KMS-11 (cell line): ENCODE data around the gene GTPBP4.
A peak's percentile ranks its signal among the peaks of the same experiment; 100 is the strongest.

Experiments
- H2AFZ ChIP-seq: fragments of 200-600 bp; sonication (generic); 2 replicates; pipeline ENCODE4 v1.6.1; 2016; ENCODE audit warnings: antibody characterized with exemption, mixed run types, low read depth
- H3K27ac ChIP-seq: fragments of 200-600 bp; sonication (generic); 2 replicates; pipeline ENCODE4 v1.6.1; 2016; ENCODE audit warnings: mild to moderate bottlenecking, mixed run types
- H3K27me3 ChIP-seq: fragments of 200-600 bp; sonication (generic); 2 replicates; pipeline ENCODE4 v1.6.1; 2017; ENCODE audit warnings: mild to moderate bottlenecking, low read depth, mixed run types, moderate library complexity; ENCODE audit not compliant: insufficient read depth
- H3K36me3 ChIP-seq: fragments of 200-600 bp; sonication (generic); 2 replicates; pipeline ENCODE4 v1.6.1; 2017; ENCODE audit warnings: mild to moderate bottlenecking, mixed run types; ENCODE audit not compliant: insufficient read depth
- H3K4me1 ChIP-seq: fragments of 200-600 bp; sonication (generic); 2 replicates; pipeline ENCODE4 v1.6.1; 2016; ENCODE audit warnings: mild to moderate bottlenecking, low read depth, mixed run types; ENCODE audit not compliant: poor library complexity, severe bottlenecking
- H3K4me2 ChIP-seq: fragments of 200-600 bp; sonication (generic); 2 replicates; pipeline ENCODE4 v1.7.0; 2016; ENCODE audit warnings: mild to moderate bottlenecking, mixed run types
- H3K4me3 ChIP-seq: fragments of 200-600 bp; sonication (generic); IDR thresholded peaks from 2 replicates; pipeline ENCODE4 v1.6.1; 2017; ENCODE audit warnings: low read depth, low read length, mixed read lengths; ENCODE audit not compliant: insufficient read depth
- H3K79me2 ChIP-seq: fragments of 200-600 bp; sonication (generic); 2 replicates; pipeline ENCODE4 v1.6.1; 2016; ENCODE audit warnings: low read depth, mixed run types; ENCODE audit not compliant: insufficient read depth
- H3K9ac ChIP-seq: fragments of 200-600 bp; sonication (generic); 2 replicates; pipeline ENCODE4 v1.6.1; 2016; ENCODE audit warnings: mild to moderate bottlenecking, mixed run types
- H4K20me1 ChIP-seq: fragments of 200-600 bp; sonication (generic); 2 replicates; pipeline ENCODE4 v1.6.1; 2016; ENCODE audit warnings: mild to moderate bottlenecking, mixed run types; ENCODE audit not compliant: insufficient read depth
- CTCF ChIP-seq: fragments of 200-600 bp; sonication (generic); conservative IDR thresholded peaks from 2 replicates; pipeline ENCODE4 v1.6.1; 2017; ENCODE audit warnings: low read depth, mild to moderate bottlenecking, antibody characterized with exemption, low read length, moderate library complexity, mixed read lengths

The GTPBP4 gene

GRCh38 chr10:987870-988666, at the start of gene GTPBP4:
Gene GTPBP4 (plus strand): TSS chr10:988434. CDS start chr10:988480, 46 bp downstream.
- Histone ChIP-seq H3K36me3 (peaks cover 18% of the 10 kb centered on the region; the same call in 1 of the 2 replicates), H2AFZ (peak within 1 kb of the TSS; percentile 68), H4K20me1 (peaks cover 6% of the 10 kb centered on the region; the same call in 1 of the 2 replicates), H3K9ac (peak within 1 kb of the TSS; percentile 92), H3K27ac (peak within 1 kb of the TSS; percentile 68), H3K4me3 (peak within 1 kb of the TSS; percentile 29), H3K79me2 (peaks cover 59% of the 10 kb centered on the region), H3K27me3 (no peaks in the 10 kb centered on the region), H3K4me2 (peak within 1 kb of the TSS; percentile 90), H3K4me1 (peaks cover 18% of the 10 kb centered on the region)
- TF ChIP-seq CTCF = no peak

- H3K4me1 ChIP-seq = no peaks in the 10 kb centered on the region
- H2AFZ ChIP-seq = no peak overlapping the region
Measured at GRCh38 chr10:938941-939678, 49.1 kb upstream of the GTPBP4 start.

GRCh38 chr10:943334-944033, 44.8 kb upstream of the GTPBP4 start:
- no peaks in the 10 kb centered on the region for H3K4me1 ChIP-seq
- H3K9ac ChIP-seq = no peak overlapping the region
- no peaks in the 10 kb centered on the region for H4K20me1 ChIP-seq
- no peaks in the 10 kb centered on the region for H3K79me2 ChIP-seq
- H3K4me3 ChIP-seq = no peak overlapping the region
- H3K27me3 ChIP-seq = no peaks in the 10 kb centered on the region
- no peak for TF ChIP-seq CTCF
- no peaks in the 10 kb centered on the region for H3K36me3 ChIP-seq
- H3K4me2 ChIP-seq = no peak overlapping the region
- H2AFZ ChIP-seq = no peak overlapping the region
- H3K27ac ChIP-seq = no peak overlapping the region

More at GRCh38 chr10:938941-939678, 49.1 kb upstream of the GTPBP4 start:
- H4K20me1 ChIP-seq = no peaks in the 10 kb centered on the region
- H3K27me3 ChIP-seq = no peaks in the 10 kb centered on the region
- no peak overlapping the region for H3K9ac ChIP-seq
- no peaks in the 10 kb centered on the region for H3K36me3 ChIP-seq
- TF ChIP-seq CTCF = no peak
- no peak overlapping the region for H3K4me2 ChIP-seq
- H3K4me3 ChIP-seq = no peak overlapping the region
- H3K79me2 ChIP-seq = no peaks in the 10 kb centered on the region
- no peak overlapping the region for H3K27ac ChIP-seq

GRCh38 chr10:944034-944831, 44.0 kb upstream of the GTPBP4 start:
- Histone ChIP-seq H3K79me2 (no peaks in the 10 kb centered on the region), H3K27ac (no peak overlapping the region), H2AFZ (no peak overlapping the region), H3K36me3 (no peaks in the 10 kb centered on the region), H3K4me1 (no peaks in the 10 kb centered on the region), H3K4me2 (no peak overlapping the region), H3K9ac (no peak overlapping the region), H3K27me3 (no peaks in the 10 kb centered on the region), H3K4me3 (no peak overlapping the region), H4K20me1 (no peaks in the 10 kb centered on the region)
- no peak for TF ChIP-seq CTCF
